Glomerular endothelial cell (primary cell): Measurements from ENCODE around the gene NOL7. TPM values are rescaled to one million over a fixed set of nuclear protein-coding genes. Genes with fewer than 3 reads are reported as not detected.

Source experiments
- DNase-seq: peaks from one replicate; pipeline ENCODE4 v3.0.0-alpha.2; 2011; ENCODE audit warnings: low read depth, low spot score; ENCODE audit errors: extremely low read depth
- total RNA-seq: library from RNA; depleted of rRNA; stranded (reverse); fragments of >200 nt; gene quantifications from 2 replicates; pipeline ENCODE4 v1.2.3, GENCODE V29; 2015

Gene NOL7
- total RNA-seq, 1 donor from 2014 or later: 160 TPM

- no peak for DNase-seq
These were observed 21.4 kb upstream of the NOL7 start for GRCh38 chr6:13593720-13594119.

GRCh38 chr6:13597073-13597472, 18.1 kb upstream of the NOL7 start:
- DNase-seq: no peak

- no peak for DNase-seq
These were observed 15.1 kb upstream of the NOL7 start for GRCh38 chr6:13600036-13600435.

GRCh38 chr6:13604135-13604534, 11.0 kb upstream of the NOL7 start:
- DNase-seq: no peak

- no peak for DNase-seq
These were observed 10.4 kb upstream of the NOL7 start for GRCh38 chr6:13604546-13605416.

GRCh38 chr6:13605634-13606033, 9.5 kb upstream of the NOL7 start:
- DNase-seq: no peak

GRCh38 chr6:13611715-13612114, 3.4 kb upstream of the NOL7 start:
- no peak for DNase-seq

- DNase-seq: no peak
These were observed 2.0 kb upstream of the NOL7 start for GRCh38 chr6:13613029-13613594.

- DNase-seq: no peak
These were observed 809 bp upstream of the NOL7 start for GRCh38 chr6:13614126-13614925.

- no peak for DNase-seq
These were observed 621 bp downstream of the NOL7 start for GRCh38 chr6:13615792-13616120.

- DNase-seq: no peak
These were observed 1.9 kb downstream of the NOL7 start for GRCh38 chr6:13617066-13617465.

GRCh38 chr6:13624871-13625288, 9.7 kb downstream of the NOL7 start:
- no peak for DNase-seq

GRCh38 chr6:13629459-13630116, 14.5 kb downstream of the NOL7 start:
- no peak for DNase-seq

- no peak for DNase-seq
These were observed 15.4 kb downstream of the NOL7 start for GRCh38 chr6:13630499-13630898.

GRCh38 chr6:13633343-13633742, 18.2 kb downstream of the NOL7 start:
- no peak for DNase-seq

- no peak for DNase-seq
These were observed 21.0 kb downstream of the NOL7 start for GRCh38 chr6:13635948-13636658.

- no peak for DNase-seq
These were observed 22.9 kb downstream of the NOL7 start for GRCh38 chr6:13638014-13638413.

GRCh38 chr6:13638626-13639025, 23.5 kb downstream of the NOL7 start:
- no peak for DNase-seq

GRCh38 chr6:13641315-13641714, 26.2 kb downstream of the NOL7 start:
- DNase-seq: no peak

- DNase-seq: no peak
These were observed 28.0 kb downstream of the NOL7 start for GRCh38 chr6:13643125-13643524.

GRCh38 chr6:13648850-13649249, 33.7 kb downstream of the NOL7 start:
- no peak for DNase-seq
